ENCODE measurements around the gene ADGRG6. TPM values are rescaled to one million over a fixed set of nuclear protein-coding genes. Genes with fewer than 3 reads are reported as not detected.
A peak's percentile ranks its signal among the peaks of the same experiment; 100 is the strongest.

Gene ADGRG6
- total and polyA plus RNA-seq, 2 donors (not counting 1 experiment from before 2014, with no cell fraction given), result 49.9 to 67.2 TPM

DNA sequence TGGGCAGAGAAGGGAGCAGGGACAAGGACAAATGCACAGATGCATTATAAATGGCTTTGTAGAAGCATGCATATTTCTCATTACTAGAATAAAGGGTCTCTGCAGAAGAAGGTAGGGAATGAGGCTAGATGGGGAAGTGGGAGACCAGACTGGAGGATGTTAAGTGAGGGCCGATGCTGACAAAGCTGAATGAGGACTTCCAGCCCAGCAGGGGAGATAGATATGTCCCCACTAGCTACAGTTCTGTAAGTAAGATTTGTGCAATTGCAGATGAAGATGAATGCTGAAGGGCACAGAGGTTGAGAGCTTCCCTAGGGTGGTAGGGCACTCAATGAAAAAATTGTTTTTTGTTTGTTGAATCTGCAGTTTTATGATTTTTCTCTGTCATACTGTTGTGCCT is 16.9 kb downstream of the ADGRG6 start:
- no peak for DNase-seq (ENCODE audit: low read depth in 2 of 2)
- H3K9me3 ChIP-seq (ENCODE audit: control insufficient read depth, insufficient read depth, low read depth, low read length), result no peaks in the 10 kb centered on the region
- no peak overlapping the region for H2AFZ ChIP-seq (ENCODE audit: low read length)
- H3K4me3 ChIP-seq (replicated peaks in 1 of 4; ENCODE audit: control extremely low read depth in 1 of 4, insufficient read depth in 1 of 4, low read depth in 3 of 4, low read length in 4 of 4), result no peak overlapping the region
- peaks cover 4% of the 10 kb centered on the region for H3K4me1 ChIP-seq (ENCODE audit: control insufficient read depth, extremely low read depth, insufficient read depth, low read length)
- TF ChIP-seq, protein P1, sequence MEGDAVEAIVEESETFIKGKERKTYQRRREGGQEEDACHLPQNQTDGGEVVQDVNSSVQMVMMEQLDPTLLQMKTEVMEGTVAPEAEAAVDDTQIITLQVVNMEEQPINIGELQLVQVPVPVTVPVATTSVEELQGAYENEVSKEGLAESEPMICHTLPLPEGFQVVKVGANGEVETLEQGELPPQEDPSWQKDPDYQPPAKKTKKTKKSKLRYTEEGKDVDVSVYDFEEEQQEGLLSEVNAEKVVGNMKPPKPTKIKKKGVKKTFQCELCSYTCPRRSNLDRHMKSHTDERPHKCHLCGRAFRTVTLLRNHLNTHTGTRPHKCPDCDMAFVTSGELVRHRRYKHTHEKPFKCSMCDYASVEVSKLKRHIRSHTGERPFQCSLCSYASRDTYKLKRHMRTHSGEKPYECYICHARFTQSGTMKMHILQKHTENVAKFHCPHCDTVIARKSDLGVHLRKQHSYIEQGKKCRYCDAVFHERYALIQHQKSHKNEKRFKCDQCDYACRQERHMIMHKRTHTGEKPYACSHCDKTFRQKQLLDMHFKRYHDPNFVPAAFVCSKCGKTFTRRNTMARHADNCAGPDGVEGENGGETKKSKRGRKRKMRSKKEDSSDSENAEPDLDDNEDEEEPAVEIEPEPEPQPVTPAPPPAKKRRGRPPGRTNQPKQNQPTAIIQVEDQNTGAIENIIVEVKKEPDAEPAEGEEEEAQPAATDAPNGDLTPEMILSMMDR (conservative IDR thresholded peaks at IDR 0.05 in 1 of 2, IDR thresholded peaks at IDR 0.05 in 1 of 2; ENCODE audit: low read depth in 1 of 2, low read length in 2 of 2), result no peak
- no peak for TF ChIP-seq EZH2 (IDR thresholded peaks at IDR 0.05; ENCODE audit: low read length, missing control alignments)
- H3K27me3 ChIP-seq (ENCODE audit: control insufficient read depth, insufficient read depth, low read length), result no peaks in the 10 kb centered on the region
- H3K79me2 ChIP-seq (ENCODE audit: control insufficient read depth, insufficient read depth, low read length), result peaks cover 8% of the 10 kb centered on the region
- H3K9ac ChIP-seq (ENCODE audit: insufficient read depth, low read length), result no peak overlapping the region
- H4K20me1 ChIP-seq (ENCODE audit: control insufficient read depth, extremely low read depth, insufficient read depth, low read length), result no peaks in the 10 kb centered on the region
- no peak overlapping the region for H3K27ac ChIP-seq (ENCODE audit: insufficient read depth, low read length)
- H3K36me3 ChIP-seq (ENCODE audit: control insufficient read depth, insufficient read depth, low read length), result no peaks in the 10 kb centered on the region
- no peak overlapping the region for H3K4me2 ChIP-seq (ENCODE audit: extremely low read depth, insufficient read depth, low read length)

DNA sequence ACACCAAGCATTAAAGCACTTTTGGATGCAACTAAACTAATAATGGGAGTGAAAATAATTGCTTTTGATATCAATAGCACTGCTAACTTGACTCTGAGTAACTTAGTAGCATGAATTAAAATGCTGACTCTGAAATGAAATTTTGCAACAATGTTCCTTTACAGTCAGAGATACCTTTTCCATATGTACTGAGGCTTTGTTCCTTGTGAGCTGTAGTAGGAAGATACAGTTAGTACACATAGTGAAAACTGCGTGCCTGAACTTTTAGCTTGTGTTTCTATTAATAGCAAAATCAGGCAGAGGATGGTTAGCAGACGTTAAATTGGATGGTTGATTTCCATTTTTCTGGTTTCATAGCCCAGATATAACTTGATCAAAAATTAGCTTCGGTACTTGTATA is 18.6 kb downstream of the ADGRG6 start:
- no peak overlapping the region for H3K4me3 ChIP-seq (replicated peaks in 1 of 4; ENCODE audit: control extremely low read depth in 1 of 4, insufficient read depth in 1 of 4, low read depth in 3 of 4, low read length in 4 of 4)
- no peaks in the 10 kb centered on the region for H3K9me3 ChIP-seq (ENCODE audit: control insufficient read depth, insufficient read depth, low read depth, low read length)
- no peak for DNase-seq (ENCODE audit: low read depth in 2 of 2)
- no peaks in the 10 kb centered on the region for H3K27me3 ChIP-seq (ENCODE audit: control insufficient read depth, insufficient read depth, low read length)
- no peak overlapping the region for H3K27ac ChIP-seq (ENCODE audit: insufficient read depth, low read length)
- H4K20me1 ChIP-seq (ENCODE audit: control insufficient read depth, extremely low read depth, insufficient read depth, low read length), result no peaks in the 10 kb centered on the region
- TF ChIP-seq, protein P1 (conservative IDR thresholded peaks at IDR 0.05 in 1 of 2, IDR thresholded peaks at IDR 0.05 in 1 of 2; ENCODE audit: low read depth in 1 of 2, low read length in 2 of 2), result no peak
- TF ChIP-seq EZH2 (IDR thresholded peaks at IDR 0.05; ENCODE audit: low read length, missing control alignments), result no peak
- no peaks in the 10 kb centered on the region for H3K36me3 ChIP-seq (ENCODE audit: control insufficient read depth, insufficient read depth, low read length)
- H3K79me2 ChIP-seq (ENCODE audit: control insufficient read depth, insufficient read depth, low read length), result peaks cover 4% of the 10 kb centered on the region
- H3K4me1 ChIP-seq (ENCODE audit: control insufficient read depth, extremely low read depth, insufficient read depth, low read length), result peaks cover 4% of the 10 kb centered on the region
- no peak overlapping the region for H3K9ac ChIP-seq (ENCODE audit: insufficient read depth, low read length)
- peak overlapping the region; percentile 42 for H2AFZ ChIP-seq (ENCODE audit: low read length)
- H3K4me2 ChIP-seq (ENCODE audit: extremely low read depth, insufficient read depth, low read length), result peak overlapping the region; percentile 37

DNA sequence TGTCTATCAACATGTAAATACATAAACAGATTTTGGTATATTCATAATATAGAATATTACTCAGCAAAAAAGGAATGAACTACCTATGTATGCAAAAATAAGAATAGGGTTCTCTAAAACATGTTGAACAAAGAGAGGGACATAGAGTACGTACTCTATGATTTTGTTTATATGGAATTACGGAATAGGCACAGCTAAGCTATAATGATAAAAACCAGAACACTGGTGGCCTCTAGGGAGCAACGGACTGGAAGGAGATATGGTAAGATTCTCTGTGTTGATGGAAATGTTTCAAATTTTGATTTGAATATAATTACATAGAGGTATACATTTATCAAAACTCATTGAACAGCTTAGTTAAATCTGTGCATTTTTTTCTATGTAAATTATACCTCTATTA is 19.6 kb downstream of the ADGRG6 start:
- Histone ChIP-seq H3K4me1 (ENCODE audit: control insufficient read depth, extremely low read depth, insufficient read depth, low read length) (peaks cover 5% of the 10 kb centered on the region), H3K9me3 (ENCODE audit: control insufficient read depth, insufficient read depth, low read depth, low read length) (no peaks in the 10 kb centered on the region), H3K36me3 (ENCODE audit: control insufficient read depth, insufficient read depth, low read length) (no peaks in the 10 kb centered on the region), H3K27me3 (ENCODE audit: control insufficient read depth, insufficient read depth, low read length) (no peaks in the 10 kb centered on the region), H3K9ac (ENCODE audit: insufficient read depth, low read length) (no peak overlapping the region), H4K20me1 (ENCODE audit: control insufficient read depth, extremely low read depth, insufficient read depth, low read length) (no peaks in the 10 kb centered on the region), H3K4me3 (replicated peaks in 1 of 4; ENCODE audit: control extremely low read depth in 1 of 4, insufficient read depth in 1 of 4, low read depth in 3 of 4, low read length in 4 of 4) (no peak overlapping the region), H2AFZ (ENCODE audit: low read length) (no peak overlapping the region), H3K4me2 (ENCODE audit: extremely low read depth, insufficient read depth, low read length) (no peak overlapping the region), H3K27ac (ENCODE audit: insufficient read depth, low read length) (no peak overlapping the region), H3K79me2 (ENCODE audit: control insufficient read depth, insufficient read depth, low read length) (peaks cover 4% of the 10 kb centered on the region)
- no peak for DNase-seq (ENCODE audit: low read depth in 2 of 2)
- TF ChIP-seq, protein P1 (conservative IDR thresholded peaks at IDR 0.05 in 1 of 2, IDR thresholded peaks at IDR 0.05 in 1 of 2; ENCODE audit: low read depth in 1 of 2, low read length in 2 of 2), result no peak
- TF ChIP-seq EZH2 (IDR thresholded peaks at IDR 0.05; ENCODE audit: low read length, missing control alignments), result no peak
